Measurements from ENCODE around the gene CYTH2.

- no peak for TF ChIP-seq CTCF (IDR thresholded peaks at IDR 0.05)
- TF ChIP-seq ZFX (IDR thresholded peaks at IDR 0.05; ENCODE audit: borderline replicate concordance), result no peak
Measured at GRCh38 chr19:48479686-48480085, 10.5 kb downstream of the CYTH2 start.
